Cardiac muscle cell (in vitro differentiated cells and primary cell): ENCODE data around the gene CYFIP2. TPM values are rescaled to one million over a fixed set of nuclear protein-coding genes. Genes with fewer than 3 reads are reported as not detected.

Experiments
- DNase-seq, 2 donors: peaks; one replicate each; pipeline versions ENCODE4 v3.0.0 to v3.0.0-alpha.2; 2010 to 2017; ENCODE audit warnings: low read depth in 1 of 2, low spot score in 1 of 2
- H3K27ac ChIP-seq: fragments of 200-600 bp; sonication (generic); 2 replicates; pipeline ENCODE4 v1.5.1; 2016
- H3K27me3 ChIP-seq: fragments of 200-600 bp; sonication (generic); 2 replicates; pipeline ENCODE4 v1.6.0; 2016; ENCODE audit warnings: control low read depth
- H3K36me3 ChIP-seq: fragments of 200-600 bp; sonication (generic); 2 replicates; pipeline ENCODE4 v1.5.1; 2016; ENCODE audit warnings: control low read depth
- H3K4me1 ChIP-seq: fragments of 200-600 bp; sonication (generic); 2 replicates; pipeline ENCODE4 v1.8.1; 2017; ENCODE audit warnings: low read depth, mild to moderate bottlenecking, mixed run types
- H3K4me3 ChIP-seq: fragments of 200-600 bp; sonication (generic); 2 replicates; pipeline ENCODE4 v1.5.1; 2016; ENCODE audit warnings: mild to moderate bottlenecking
- H3K9me3 ChIP-seq: fragments of 200-600 bp; sonication (generic); 2 replicates; pipeline ENCODE4 v1.5.1; 2017; ENCODE audit warnings: low read depth, mild to moderate bottlenecking, control low read depth
- CTCF ChIP-seq: IDR thresholded peaks from 2 replicates; pipeline ENCODE4 v1.5.1; 2012; ENCODE audit warnings: low read depth, mild to moderate bottlenecking, low read length
- polyA plus RNA-seq: library from polyadenylated mRNA; unstranded; fragments of >200 nt; fragmentation: Nextera tagmentation; extraction: Ambion mirVana; gene quantifications from 2 replicates; pipeline ENCODE4 v1.2.1, GENCODE V29; 2016
- total RNA-seq: library from RNA; depleted of rRNA; stranded (reverse); fragments of >200 nt; gene quantifications from 2 replicates; pipeline ENCODE4 v1.2.3, GENCODE V29; 2016

The CYFIP2 gene
- total and polyA plus RNA-seq, 2 experiments from 2014 or later = 126 to 299 TPM

GRCh38 chr5:157443041-157443549 lies 177.2 kb downstream of the CYFIP2 start:
- Histone ChIP-seq H3K27ac (no peak overlapping the region), H3K9me3 (no peaks in the 10 kb centered on the region), H3K4me3 (no peak overlapping the region), H3K27me3 (no peaks in the 10 kb centered on the region), H3K4me1 (no peaks in the 10 kb centered on the region), H3K36me3 (no peaks in the 10 kb centered on the region)
- no peak for TF ChIP-seq CTCF
- no peak for DNase-seq

GRCh38 chr5:157444224-157444623 lies 178.3 kb downstream of the CYFIP2 start:
- no peaks in the 10 kb centered on the region for H3K27me3 ChIP-seq
- DNase-seq = no peak
- no peak overlapping the region for H3K27ac ChIP-seq
- H3K9me3 ChIP-seq = no peaks in the 10 kb centered on the region
- H3K4me3 ChIP-seq = no peak overlapping the region
- no peaks in the 10 kb centered on the region for H3K4me1 ChIP-seq
- H3K36me3 ChIP-seq = no peaks in the 10 kb centered on the region
- no peak for TF ChIP-seq CTCF

Other genes starting within 250 kb of the CYFIP2 start
- gene HAVCR1, start 207.0 kb upstream of the CYFIP2 start, total RNA-seq = not detected in 2 replicates
- gene HAVCR1, start 207.0 kb upstream of the CYFIP2 start, polyA plus RNA-seq = not detected in 2 replicates
- 0.04 and 1.3 TPM in 2 replicates for gene HAVCR2, start 157.1 kb upstream of the CYFIP2 start, total RNA-seq
- gene HAVCR2, start 157.1 kb upstream of the CYFIP2 start, polyA plus RNA-seq = 0.21 TPM in 1 of 2 replicates, not detected in the other
- 8.2 and 9.7 TPM in 2 replicates for gene MED7, start 123.3 kb upstream of the CYFIP2 start, total RNA-seq
- gene MED7, start 123.3 kb upstream of the CYFIP2 start, polyA plus RNA-seq = 16.2 and 17.0 TPM in 2 replicates
- not detected in 2 replicates for gene GARIN3, start 99.9 kb upstream of the CYFIP2 start, total RNA-seq
- gene GARIN3, start 99.9 kb upstream of the CYFIP2 start, polyA plus RNA-seq = not detected in 2 replicates
- 0.07 TPM in 1 of 2 replicates, not detected in the other for gene ITK, start 85.3 kb upstream of the CYFIP2 start, total RNA-seq
- gene ITK, start 85.3 kb upstream of the CYFIP2 start, polyA plus RNA-seq = not detected in 2 replicates
- gene NIPAL4, start 194.1 kb downstream of the CYFIP2 start, total RNA-seq = 0.18 and 0.36 TPM in 2 replicates
- 0.17 and 0.37 TPM in 2 replicates for gene NIPAL4, start 194.1 kb downstream of the CYFIP2 start, polyA plus RNA-seq